B cell (primary cell): ENCODE data around the gene MIPOL1. TPM values are rescaled to one million over a fixed set of nuclear protein-coding genes. Genes with fewer than 3 reads are reported as not detected.

Experiments used
- ATAC-seq: fragments of 200-7000 bp; cut with Tn5 transposase; one replicate; pipeline ENCODE4 v1.10.0; 2021; ENCODE audit warnings: low read depth, mild to moderate bottlenecking, moderate number of reproducible peaks, moderate library complexity
- CTCF ChIA-PET: fragments of 350-600 bp; sonication (Branson Sonifier 250); formaldehyde crosslinking; loops from one replicate; lab custom pipeline; 2021; ENCODE audit warnings: antibody characterized with exemption, inconsistent platforms; lab: Charles Lee
- POLR2A ChIA-PET: fragments of 350-600 bp; sonication (Branson Sonifier 250); formaldehyde crosslinking; loops from one replicate; lab custom pipeline; 2021; ENCODE audit warnings: antibody characterized with exemption; lab: Charles Lee
- DNase-seq: peaks from one replicate; pipeline ENCODE4 v3.0.0; 2013
- H2AFZ ChIP-seq: 2 replicates; pipeline ENCODE4 v1.6.1; 2012; ENCODE audit warnings: mild to moderate bottlenecking, low read depth, low read length; ENCODE audit not compliant: insufficient read depth, poor library complexity, severe bottlenecking
- H3K27ac ChIP-seq, 2 donors: 1 replicate in 1 of 2; 2 replicates in 1 of 2; pipeline ENCODE4 v1.5.1; 2012 to 2013; ENCODE audit warnings: low read length in 2 of 2, mild to moderate bottlenecking in 2 of 2, moderate library complexity in 1 of 2
- H3K27me3 ChIP-seq, 4 experiments: fragments of 200-600 bp in 1 of 4; sonication (generic) in 1 of 4; replicated peaks in 1 of 4; 1 replicate in 2 of 4; 2 replicates in 2 of 4; pipeline versions ENCODE4 v1.6.1 to v1.7.0; 2013 to 2016; ENCODE audit warnings: low read length in 3 of 4, mild to moderate bottlenecking in 2 of 4, mixed read lengths in 1 of 4, moderate library complexity in 1 of 4; ENCODE audit not compliant: insufficient read depth in 4 of 4, control insufficient read depth in 3 of 4; ENCODE audit errors: control extremely low read depth in 1 of 4
- H3K36me3 ChIP-seq, 2 experiments: replicated peaks in 1 of 2; 1 replicate in 1 of 2; 2 replicates in 1 of 2; pipeline versions ENCODE4 v1.6.1 to v1.7.1; 2013; ENCODE audit warnings: low read length in 1 of 2; ENCODE audit not compliant: insufficient read depth in 2 of 2, control insufficient read depth in 1 of 2; ENCODE audit errors: control extremely low read depth in 1 of 2, extremely low read depth in 1 of 2
- H3K4me1 ChIP-seq, 2 donors: fragments of 200-600 bp in 1 of 2; sonication (generic) in 1 of 2; 1 replicate in 1 of 2; 2 replicates in 1 of 2; pipeline versions ENCODE4 v1.5.1 to v1.6.1; 2013 to 2017; ENCODE audit warnings: low read length in 2 of 2; ENCODE audit not compliant: control insufficient read depth in 2 of 2, insufficient read depth in 2 of 2
- H3K4me2 ChIP-seq: replicated peaks from 2 replicates; pipeline ENCODE3; 2012; ENCODE audit warnings: mild to moderate bottlenecking, low read depth, low read length; ENCODE audit not compliant: poor library complexity, severe bottlenecking
- H3K4me3 ChIP-seq, 5 experiments: fragments of 200-600 bp in 1 of 5; sonication (generic) in 1 of 5; 1 replicate in 3 of 5; 2 replicates in 2 of 5; pipeline versions ENCODE4 v1.5.1 to v1.7.0; 2011 to 2016; ENCODE audit warnings: low read length in 4 of 5, mild to moderate bottlenecking in 4 of 5, low read depth in 2 of 5, control low read depth in 1 of 5, moderate library complexity in 1 of 5; ENCODE audit not compliant: insufficient read depth in 1 of 5; ENCODE audit errors: control extremely low read depth in 1 of 5, extremely low read depth in 1 of 5
- H3K79me2 ChIP-seq: fragments of 200-600 bp; sonication (generic); one replicate; pipeline ENCODE4 v1.6.0; 2016; ENCODE audit warnings: low read length; ENCODE audit not compliant: control insufficient read depth, insufficient read depth
- H3K9ac ChIP-seq: fragments of 200-600 bp; sonication (generic); 2 replicates; pipeline ENCODE4 v1.6.1; 2017; ENCODE audit warnings: mild to moderate bottlenecking, low read length, moderate library complexity
- H3K9me3 ChIP-seq, 3 donors: one replicate each; pipeline versions ENCODE4 v1.6.1 to v1.7.1; 2013; ENCODE audit warnings: low read length in 2 of 3; ENCODE audit not compliant: control insufficient read depth in 2 of 3, insufficient read depth in 1 of 3; ENCODE audit errors: control extremely low read depth in 1 of 3
- H4K20me1 ChIP-seq: 2 replicates; pipeline ENCODE4 v1.6.0; 2012; ENCODE audit warnings: mild to moderate bottlenecking, low read length; ENCODE audit not compliant: insufficient read depth, control insufficient read depth, poor library complexity, severe bottlenecking
- H3K27ac Mint-ChIP-seq: one replicate; pipeline ENCODE4 v1.8.0; 2021; ENCODE audit warnings: mixed read lengths
- H3K27me3 Mint-ChIP-seq: one replicate; pipeline ENCODE4 v1.8.0; 2021; ENCODE audit warnings: mixed read lengths
- H3K4me1 Mint-ChIP-seq: one replicate; pipeline ENCODE4 v1.8.0; 2021; ENCODE audit warnings: mixed read lengths
- H3K4me3 Mint-ChIP-seq: one replicate; pipeline ENCODE4 v1.8.0; 2021; ENCODE audit warnings: mixed read lengths
- H3K9me3 Mint-ChIP-seq: one replicate; pipeline ENCODE4 v1.8.0; 2022; ENCODE audit warnings: mixed read lengths; ENCODE audit not compliant: insufficient read depth
- CTCF ChIP-seq: fragments of 200-600 bp; IDR thresholded peaks from one replicate; pipeline ENCODE4 v1.8.0; 2022; ENCODE audit warnings: antibody characterized with exemption, mild to moderate bottlenecking
- EZH2 ChIP-seq: IDR thresholded peaks from 2 replicates; pipeline ENCODE4 v1.6.1; 2012; ENCODE audit warnings: borderline replicate concordance, low read depth, mild to moderate bottlenecking, moderate library complexity, low read length; ENCODE audit not compliant: insufficient read depth, poor library complexity, severe bottlenecking
- WGBS: methylation state at CpG from one replicate; pipeline ENCODE4 v1.1.5; 2013; ENCODE audit warnings: missing lambda C conversion rate; ENCODE audit not compliant: insufficient coverage; 5-methylcytosine and 5-hydroxymethylcytosine counted together
- intact Hi-C: fragments of 100-400 bp; cut with micrococcal nuclease; formaldehyde crosslinking; loops from one replicate; pipeline ENCODE4 v1.10.0; 2022
- polyA plus RNA-seq: library from polyadenylated mRNA; depleted of rRNA; stranded (reverse); fragments of >200 nt; gene quantifications from 2 replicates; pipeline ENCODE4 v1.2.3, GENCODE V29; 2012
- total RNA-seq, 2 donors: library from RNA; stranded (reverse); fragments of 120-200 nt in 1 of 2; gene quantifications; 1 replicate in 1 of 2; 2 replicates in 1 of 2; pipeline versions ENCODE4 v1.2.3 to v1.2.4, GENCODE V29; 2013 to 2022

Gene MIPOL1
- total and polyA plus RNA-seq, 2 donors (not counting 1 experiment from before 2014, with no cell fraction given), result 0.17 TPM; not detected in 1

GRCh38 chr14:37501877-37502276 lies 304.1 kb downstream of the MIPOL1 start:
- no peaks in the 10 kb centered on the region for H3K36me3 ChIP-seq
- Mint-ChIP-seq H3K9me3 (peaks cover under 1% of the 10 kb centered on the region), H3K27ac (no peak overlapping the region), H3K4me3 (no peak overlapping the region), H3K27me3 (no peaks in the 10 kb centered on the region), H3K4me1 (no peaks in the 10 kb centered on the region)
- POLR2A ChIA-PET, result no interaction called here
- H3K4me1 ChIP-seq, result no peaks in the 10 kb centered on the region
- ATAC-seq (no peak), DNase-seq (no peak)
- TF ChIP-seq EZH2 (no peak), CTCF (no peak)
- no peak overlapping the region for H2AFZ ChIP-seq
- no peak overlapping the region for H3K27ac ChIP-seq
- H4K20me1 ChIP-seq, result no peaks in the 10 kb centered on the region
- H3K9me3 ChIP-seq, result peaks cover 0 to 8% (median 0%) of the 10 kb centered on the region in 3 donors
- CTCF ChIA-PET, result no interaction called here
- H3K9ac ChIP-seq, result no peak overlapping the region
- intact Hi-C loops, result no loop called here
- no peaks in the 10 kb centered on the region for H3K27me3 ChIP-seq
- H3K4me2 ChIP-seq, result no peak overlapping the region
- 78% methylated on average over 5 of the region's 5 CpGs for WGBS
- no peak overlapping the region for H3K4me3 ChIP-seq
- H3K79me2 ChIP-seq, result no peaks in the 10 kb centered on the region

GRCh38 chr14:37508503-37508902 lies 310.8 kb downstream of the MIPOL1 start:
- DNase-seq (no peak), ATAC-seq (no peak)
- Mint-ChIP-seq H3K27ac (no peak overlapping the region), H3K4me3 (no peak overlapping the region), H3K27me3 (no peaks in the 10 kb centered on the region), H3K9me3 (peaks cover 5% of the 10 kb centered on the region), H3K4me1 (no peaks in the 10 kb centered on the region)
- Histone ChIP-seq H3K79me2 (no peaks in the 10 kb centered on the region), H3K4me2 (no peak overlapping the region), H3K9ac (no peak overlapping the region), H2AFZ (no peak overlapping the region), H3K36me3 (no peaks in the 10 kb centered on the region), H3K4me3 (no peak overlapping the region), H3K27me3 (no peaks in the 10 kb centered on the region), H3K9me3 (no peaks in the 10 kb centered on the region), H4K20me1 (no peaks in the 10 kb centered on the region), H3K27ac (no peak overlapping the region), H3K4me1 (no peaks in the 10 kb centered on the region)
- CTCF ChIA-PET, result no interaction called here
- no peak for TF ChIP-seq EZH2
- TF ChIP-seq CTCF, result no peak
- POLR2A ChIA-PET, result no interaction called here
- intact Hi-C loops, result no loop called here
- WGBS, result no CpG with 5 or more reads among the region's 3 CpGs
